ENCODE data around the gene TRMT44. TPM values are rescaled to one million over a fixed set of nuclear protein-coding genes. Genes with fewer than 3 reads are reported as not detected.

Gene TRMT44
- total and polyA plus RNA-seq, 7 experiments from 2014 or later: 13.8 to 33.7 (median 29.3) TPM

DNA sequence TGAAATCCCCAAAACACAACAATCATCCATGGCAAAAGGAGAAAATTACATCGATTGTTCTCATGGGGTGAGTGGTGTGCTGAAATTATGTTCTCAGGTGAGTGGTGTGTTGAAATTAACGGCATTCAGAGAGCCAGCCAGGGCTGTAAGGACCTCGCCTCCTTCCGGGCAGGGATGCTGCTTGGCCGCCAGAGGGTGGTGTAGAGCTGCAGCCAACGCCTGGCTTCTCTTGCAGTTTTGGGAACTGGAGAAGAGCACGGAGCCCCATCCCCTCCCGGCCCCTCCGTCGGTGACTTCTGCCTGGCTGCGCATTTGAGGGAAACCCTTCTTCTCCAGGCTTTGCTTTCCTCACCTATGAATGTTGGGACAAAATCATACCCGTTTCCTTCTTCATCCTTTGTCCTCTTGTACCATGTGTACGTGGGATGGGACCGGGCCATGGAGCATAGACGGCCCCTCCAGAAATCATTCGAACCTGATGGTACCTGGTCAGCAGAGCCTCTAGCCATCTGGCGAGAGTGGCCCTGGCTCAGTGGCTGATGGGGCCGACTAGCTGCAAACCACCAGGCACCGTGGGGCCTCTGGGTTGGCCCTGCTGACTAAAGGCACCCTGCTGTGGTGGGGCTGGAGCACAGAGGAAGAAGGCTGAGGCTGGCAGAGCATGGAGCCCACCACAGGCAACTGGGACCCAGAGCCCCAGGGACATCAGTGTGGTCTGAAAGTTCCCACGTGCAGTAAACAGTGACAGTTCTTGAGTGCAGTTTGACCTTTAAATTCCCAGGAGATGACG, 28.4 kb downstream of the TRMT44 start:
- Histone ChIP-seq H3K9me3 (ENCODE audit: control insufficient read depth in 2 of 3, low read length in 3 of 3) (no peaks in the 10 kb centered on the region), H3K4me3 (ENCODE audit: low read length) (no peak overlapping the region), H3K27ac (ENCODE audit: low read depth, low read length) (no peak overlapping the region), H3K36me3 (ENCODE audit: control insufficient read depth in 2 of 3, insufficient read depth in 3 of 3, low read length in 3 of 3) (peaks cover 0 to 69% (median 0%) of the 10 kb centered on the region in 3 experiments), H3K4me1 (ENCODE audit: control insufficient read depth in 2 of 2, insufficient read depth in 2 of 2, low read length in 2 of 2) (no peaks in the 10 kb centered on the region), H3K27me3 (ENCODE audit: control insufficient read depth in 2 of 2, insufficient read depth in 2 of 2, low read length in 2 of 2) (no peaks in the 10 kb centered on the region)
- Mint-ChIP-seq H3K27ac (no peak overlapping the region), H3K36me3 (peaks cover 0 to 20% (median 9%) of the 10 kb centered on the region in 5 donors), H3K9me3 (no peaks in the 10 kb centered on the region), H3K4me3 (peak overlapping the region in 1 of 10 donors; percentile 18), H3K4me1 (no peaks in the 10 kb centered on the region), H3K27me3 (no peaks in the 10 kb centered on the region)
- DNase-seq (peak in 7 of 9 donors; percentile 26 to 52 (median 40)), ATAC-seq (peak; percentile 83)
- POLR2A ChIA-PET: no interaction called here
- intact Hi-C loops (cut with micrococcal nuclease): loop anchor here in 1 of 2 donors (1.0 to 5.0 kb wide), 3 partner anchors 78 to 448 kb away; no protein-coding TSS in a partner anchor
- CTCF ChIA-PET: interaction anchor here (0.6 to 0.7 kb wide), 2 partner anchors 293 to 1817 kb away, joined by 3 to 7 read pairs; no protein-coding TSS in a partner anchor

DNA sequence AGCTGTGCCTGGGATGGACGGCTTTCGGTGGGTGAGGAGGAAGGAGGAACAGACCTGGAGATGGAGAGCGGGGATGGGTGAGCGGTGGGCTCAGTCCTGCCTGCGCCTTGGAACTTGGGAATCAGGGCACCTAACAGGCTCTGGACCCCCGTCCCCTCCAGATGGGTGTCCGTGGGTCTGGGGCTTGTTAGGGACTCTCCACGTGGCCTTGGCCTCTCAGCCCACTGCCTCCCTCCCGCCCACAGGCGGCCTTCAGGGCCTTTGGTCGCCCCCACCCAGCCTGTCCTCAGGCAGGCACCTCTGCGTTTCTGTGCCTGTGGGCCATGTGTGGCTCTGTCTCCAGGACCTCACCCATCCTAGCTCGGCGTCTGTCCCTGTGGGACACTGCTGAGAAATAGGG, 29.0 kb downstream of the TRMT44 start:
- peaks cover 0 to 63% (median 0%) of the 10 kb centered on the region in 3 experiments for H3K36me3 ChIP-seq (ENCODE audit: control insufficient read depth in 2 of 3, insufficient read depth in 3 of 3, low read length in 3 of 3)
- H3K4me1 ChIP-seq (ENCODE audit: control insufficient read depth in 2 of 2, insufficient read depth in 2 of 2, low read length in 2 of 2): no peaks in the 10 kb centered on the region
- DNase-seq: no peak
- no peak for ATAC-seq
- H3K27ac Mint-ChIP-seq: no peak overlapping the region
- POLR2A ChIA-PET: no interaction called here
- H3K9me3 ChIP-seq (ENCODE audit: control insufficient read depth in 2 of 3, low read length in 3 of 3): no peaks in the 10 kb centered on the region
- no peaks in the 10 kb centered on the region for H3K27me3 ChIP-seq (ENCODE audit: control insufficient read depth in 2 of 2, insufficient read depth in 2 of 2, low read length in 2 of 2)
- CTCF ChIA-PET: no interaction called here
- peaks cover 0 to 24% (median 9%) of the 10 kb centered on the region in 5 donors for H3K36me3 Mint-ChIP-seq
- H3K27me3 Mint-ChIP-seq: no peaks in the 10 kb centered on the region
- intact Hi-C loops (cut with micrococcal nuclease): loop anchor here in 1 of 2 donors (5.0 kb wide), 1 partner anchor 448 kb away; no protein-coding TSS in a partner anchor
- H3K4me3 Mint-ChIP-seq: no peak overlapping the region
- no peak overlapping the region for H3K4me3 ChIP-seq (ENCODE audit: low read length)
- no peaks in the 10 kb centered on the region for H3K9me3 Mint-ChIP-seq
- no peak overlapping the region for H3K27ac ChIP-seq (ENCODE audit: low read depth, low read length)
- H3K4me1 Mint-ChIP-seq: no peaks in the 10 kb centered on the region

DNA sequence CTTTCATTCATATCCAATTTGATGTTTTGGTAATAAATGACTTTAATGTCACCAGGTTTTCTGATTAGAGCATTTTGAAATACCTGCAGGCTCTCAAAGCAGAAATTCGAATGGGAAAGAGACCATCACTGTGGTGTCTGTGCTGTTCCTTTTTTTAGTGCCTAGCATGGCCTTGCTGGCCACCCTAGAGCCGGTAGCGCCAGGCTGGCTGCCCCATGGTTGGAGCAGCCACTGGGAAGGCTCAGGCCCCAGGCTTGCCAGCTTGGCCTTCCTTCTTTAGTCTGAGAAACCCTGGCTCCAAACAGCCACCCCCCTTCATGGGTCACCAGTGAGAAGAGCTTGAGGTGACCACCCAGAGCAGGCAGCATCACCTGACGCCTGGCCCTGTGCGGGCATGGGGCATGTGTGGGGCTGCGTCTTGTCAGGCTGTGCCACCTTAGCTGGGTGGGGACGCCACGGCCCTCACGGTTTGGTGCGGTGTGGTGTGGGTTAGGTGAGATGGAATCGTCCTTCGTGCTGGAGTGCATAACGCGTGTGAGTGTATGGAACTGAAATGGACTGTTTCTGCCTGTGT, 30.0 kb downstream of the TRMT44 start:
- DNase-seq: no peak
- peak overlapping the region in 1 of 9 donors; percentile 42 for H3K27ac Mint-ChIP-seq
- H3K9me3 ChIP-seq (ENCODE audit: control insufficient read depth in 2 of 3, low read length in 3 of 3): no peaks in the 10 kb centered on the region
- no peaks in the 10 kb centered on the region for H3K9me3 Mint-ChIP-seq
- no peaks in the 10 kb centered on the region for H3K27me3 ChIP-seq (ENCODE audit: control insufficient read depth in 2 of 2, insufficient read depth in 2 of 2, low read length in 2 of 2)
- ChIA-PET POLR2A (no interaction called here), CTCF (no interaction called here)
- no peaks in the 10 kb centered on the region for H3K4me1 ChIP-seq (ENCODE audit: control insufficient read depth in 2 of 2, insufficient read depth in 2 of 2, low read length in 2 of 2)
- no peak for ATAC-seq
- peaks cover 0 to 20% (median 7%) of the 10 kb centered on the region in 5 donors for H3K36me3 Mint-ChIP-seq
- intact Hi-C loops (cut with micrococcal nuclease): no loop called here
- H3K36me3 ChIP-seq (ENCODE audit: control insufficient read depth in 2 of 3, insufficient read depth in 3 of 3, low read length in 3 of 3): peaks cover 0 to 59% (median 0%) of the 10 kb centered on the region in 3 experiments
- H3K27ac ChIP-seq (ENCODE audit: low read depth, low read length): no peak overlapping the region
- H3K4me3 Mint-ChIP-seq: no peak overlapping the region
- peaks cover 0 to 3% (median 0%) of the 10 kb centered on the region in 7 donors for H3K4me1 Mint-ChIP-seq
- no peak overlapping the region for H3K4me3 ChIP-seq (ENCODE audit: low read length)
- H3K27me3 Mint-ChIP-seq: no peaks in the 10 kb centered on the region

DNA sequence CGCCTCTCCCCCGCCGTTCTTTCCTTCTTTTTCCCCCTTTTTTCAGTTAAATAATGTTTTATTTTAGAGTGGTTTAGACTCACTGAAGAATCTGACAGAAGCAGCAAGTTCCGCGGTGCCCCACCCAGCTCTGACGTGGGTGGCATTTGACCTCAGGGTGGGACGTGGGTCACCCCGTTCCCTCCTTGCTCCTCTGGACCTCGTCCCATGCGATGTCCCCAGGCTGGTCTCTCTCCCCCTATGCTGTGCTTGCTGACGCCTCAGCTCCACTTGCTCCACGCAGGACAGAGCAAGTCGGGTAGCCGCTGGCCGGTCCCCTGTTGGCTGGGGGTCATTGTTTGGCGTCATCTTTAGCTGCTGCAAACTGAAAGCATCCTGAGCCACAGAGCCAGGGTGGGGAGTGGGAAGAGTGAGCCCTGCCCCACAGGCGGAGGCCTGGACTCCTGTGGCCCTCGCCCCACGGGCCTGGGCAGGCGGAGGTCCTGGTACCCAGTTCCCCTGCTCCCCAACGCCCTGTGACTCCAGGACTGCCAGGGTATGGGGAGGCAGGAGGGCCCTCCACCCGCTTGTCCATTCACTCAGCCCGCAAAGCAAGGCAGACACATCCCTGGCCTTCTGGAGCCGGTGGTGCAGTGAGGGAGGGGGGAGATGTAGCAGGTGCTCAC, 30.8 kb downstream of the TRMT44 start:
- intact Hi-C loops (cut with micrococcal nuclease): no loop called here
- Histone ChIP-seq H3K27ac (ENCODE audit: low read depth, low read length) (no peak overlapping the region), H3K27me3 (ENCODE audit: control insufficient read depth in 2 of 2, insufficient read depth in 2 of 2, low read length in 2 of 2) (no peaks in the 10 kb centered on the region), H3K36me3 (ENCODE audit: control insufficient read depth in 2 of 3, insufficient read depth in 3 of 3, low read length in 3 of 3) (peaks cover 0 to 59% (median 0%) of the 10 kb centered on the region in 3 experiments), H3K4me3 (ENCODE audit: low read length) (no peak overlapping the region), H3K4me1 (ENCODE audit: control insufficient read depth in 2 of 2, insufficient read depth in 2 of 2, low read length in 2 of 2) (no peaks in the 10 kb centered on the region), H3K9me3 (ENCODE audit: control insufficient read depth in 2 of 3, low read length in 3 of 3) (no peaks in the 10 kb centered on the region)
- Mint-ChIP-seq H3K4me3 (no peak overlapping the region), H3K4me1 (peaks cover 0 to 3% (median 0%) of the 10 kb centered on the region in 7 donors), H3K27ac (no peak overlapping the region), H3K36me3 (peaks cover 0 to 25% (median 9%) of the 10 kb centered on the region in 5 donors), H3K9me3 (no peaks in the 10 kb centered on the region), H3K27me3 (no peaks in the 10 kb centered on the region)
- no peak for ATAC-seq
- no peak for DNase-seq
- POLR2A ChIA-PET: no interaction called here
- CTCF ChIA-PET: no interaction called here

DNA sequence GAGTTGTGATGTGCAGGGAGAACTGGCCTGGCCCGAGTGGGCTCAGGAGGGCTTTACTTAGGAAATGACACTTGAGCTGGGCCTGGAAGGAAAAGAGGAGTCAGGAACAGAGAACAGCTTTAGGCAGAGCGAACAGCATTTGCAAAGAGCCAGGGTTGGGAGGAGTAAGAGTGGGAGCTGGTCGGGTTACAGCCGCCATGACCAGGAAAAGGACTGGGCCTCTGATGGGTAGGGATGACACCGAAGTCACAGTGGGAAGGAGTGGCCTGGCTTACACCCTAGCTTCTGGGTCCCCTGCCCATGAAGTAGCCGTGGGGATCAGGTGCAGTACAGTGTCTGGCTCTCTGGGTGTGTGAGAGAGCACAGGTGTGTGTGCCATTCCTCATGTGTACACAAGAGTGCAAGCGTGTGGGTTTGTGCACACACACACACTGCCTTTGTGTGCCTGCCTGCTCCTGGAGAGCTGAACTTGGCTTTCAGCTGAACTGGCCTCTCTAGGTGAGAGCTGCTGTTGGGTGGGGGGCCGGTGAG, 31.6 kb downstream of the TRMT44 start:
- intact Hi-C loops (cut with micrococcal nuclease): no loop called here
- H3K4me3 Mint-ChIP-seq: no peak overlapping the region
- no peaks in the 10 kb centered on the region for H3K4me1 ChIP-seq (ENCODE audit: control insufficient read depth in 2 of 2, insufficient read depth in 2 of 2, low read length in 2 of 2)
- DNase-seq (no peak), ATAC-seq (no peak)
- H3K9me3 Mint-ChIP-seq: no peaks in the 10 kb centered on the region
- peaks cover 0 to 23% (median 7%) of the 10 kb centered on the region in 5 donors for H3K36me3 Mint-ChIP-seq
- peaks cover 0 to 59% (median 0%) of the 10 kb centered on the region in 3 experiments for H3K36me3 ChIP-seq (ENCODE audit: control insufficient read depth in 2 of 3, insufficient read depth in 3 of 3, low read length in 3 of 3)
- ChIA-PET POLR2A (no interaction called here), CTCF (interaction anchor here (0.6 kb wide), 2 partner anchors 178 to 365 kb away, joined by 3 to 4 read pairs; no protein-coding TSS in a partner anchor)
- no peak overlapping the region for H3K4me3 ChIP-seq (ENCODE audit: low read length)
- no peak overlapping the region for H3K27ac ChIP-seq (ENCODE audit: low read depth, low read length)
- H3K27ac Mint-ChIP-seq: no peak overlapping the region
- H3K9me3 ChIP-seq (ENCODE audit: control insufficient read depth in 2 of 3, low read length in 3 of 3): no peaks in the 10 kb centered on the region
- no peaks in the 10 kb centered on the region for H3K27me3 Mint-ChIP-seq
- no peaks in the 10 kb centered on the region for H3K27me3 ChIP-seq (ENCODE audit: control insufficient read depth in 2 of 2, insufficient read depth in 2 of 2, low read length in 2 of 2)
- H3K4me1 Mint-ChIP-seq: peaks cover 0 to 3% (median 0%) of the 10 kb centered on the region in 7 donors

DNA sequence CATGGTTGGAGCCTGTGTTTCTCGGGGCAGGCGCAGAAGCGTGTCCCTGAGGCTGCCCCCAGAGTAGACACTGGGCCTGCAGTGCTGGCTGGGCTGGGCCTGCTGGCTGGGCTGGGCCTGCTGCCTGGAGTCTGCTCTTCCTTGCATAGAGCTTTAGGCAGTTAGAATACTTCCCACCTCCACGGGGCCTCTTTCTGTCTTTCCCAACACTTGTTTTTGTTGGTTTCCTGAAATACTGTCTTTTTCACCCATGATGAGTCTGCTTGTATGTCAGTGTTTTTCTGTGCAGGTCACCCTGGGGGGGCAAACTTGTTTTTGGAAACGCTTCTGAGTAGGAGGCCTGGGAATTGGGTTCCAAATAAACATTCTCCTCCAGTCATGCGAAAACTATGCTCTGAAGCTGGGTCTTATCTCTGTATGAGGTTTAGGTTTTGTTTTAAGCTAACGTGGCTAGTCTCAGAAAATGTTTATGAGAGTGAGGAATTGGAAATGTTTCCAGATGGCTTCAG, 32.2 kb downstream of the TRMT44 start:
- Mint-ChIP-seq H3K9me3 (no peaks in the 10 kb centered on the region), H3K4me3 (no peak overlapping the region), H3K27ac (no peak overlapping the region), H3K27me3 (no peaks in the 10 kb centered on the region), H3K4me1 (peaks cover 0 to 3% (median 0%) of the 10 kb centered on the region in 7 donors), H3K36me3 (peaks cover 0 to 23% (median 7%) of the 10 kb centered on the region in 5 donors)
- ChIA-PET POLR2A (no interaction called here), CTCF (interaction anchor here (0.6 kb wide), 2 partner anchors 178 to 366 kb away, joined by 3 to 4 read pairs; no protein-coding TSS in a partner anchor)
- Histone ChIP-seq H3K9me3 (ENCODE audit: control insufficient read depth in 2 of 3, low read length in 3 of 3) (no peaks in the 10 kb centered on the region), H3K27me3 (ENCODE audit: control insufficient read depth in 2 of 2, insufficient read depth in 2 of 2, low read length in 2 of 2) (no peaks in the 10 kb centered on the region), H3K4me1 (ENCODE audit: control insufficient read depth in 2 of 2, insufficient read depth in 2 of 2, low read length in 2 of 2) (no peaks in the 10 kb centered on the region), H3K27ac (ENCODE audit: low read depth, low read length) (no peak overlapping the region), H3K36me3 (ENCODE audit: control insufficient read depth in 2 of 3, insufficient read depth in 3 of 3, low read length in 3 of 3) (peaks cover 0 to 63% (median 0%) of the 10 kb centered on the region in 3 experiments), H3K4me3 (ENCODE audit: low read length) (no peak overlapping the region)
- intact Hi-C loops (cut with micrococcal nuclease): no loop called here
- ATAC-seq (no peak), DNase-seq (no peak)
